ENCODE measurements around the gene C4orf51. TPM values are rescaled to one million over a fixed set of nuclear protein-coding genes. Genes with fewer than 3 reads are reported as not detected.

Gene C4orf51
- total RNA-seq, 4 donors from 2014 or later: not detected

Other genes with a start within 250 kb of the C4orf51 start
- 10 to 100 TPM; 13.9 to 59.4 (median 17.3) TPM for gene SMAD1, start 198.3 kb upstream of the C4orf51 start, total RNA-seq
- gene MMAA, start 60.8 kb upstream of the C4orf51 start, total RNA-seq: 1 to 10 TPM; 2.8 to 5.7 (median 4.5) TPM